Measurements from ENCODE around the gene GZF1.

- TF ChIP-seq, protein P1, sequence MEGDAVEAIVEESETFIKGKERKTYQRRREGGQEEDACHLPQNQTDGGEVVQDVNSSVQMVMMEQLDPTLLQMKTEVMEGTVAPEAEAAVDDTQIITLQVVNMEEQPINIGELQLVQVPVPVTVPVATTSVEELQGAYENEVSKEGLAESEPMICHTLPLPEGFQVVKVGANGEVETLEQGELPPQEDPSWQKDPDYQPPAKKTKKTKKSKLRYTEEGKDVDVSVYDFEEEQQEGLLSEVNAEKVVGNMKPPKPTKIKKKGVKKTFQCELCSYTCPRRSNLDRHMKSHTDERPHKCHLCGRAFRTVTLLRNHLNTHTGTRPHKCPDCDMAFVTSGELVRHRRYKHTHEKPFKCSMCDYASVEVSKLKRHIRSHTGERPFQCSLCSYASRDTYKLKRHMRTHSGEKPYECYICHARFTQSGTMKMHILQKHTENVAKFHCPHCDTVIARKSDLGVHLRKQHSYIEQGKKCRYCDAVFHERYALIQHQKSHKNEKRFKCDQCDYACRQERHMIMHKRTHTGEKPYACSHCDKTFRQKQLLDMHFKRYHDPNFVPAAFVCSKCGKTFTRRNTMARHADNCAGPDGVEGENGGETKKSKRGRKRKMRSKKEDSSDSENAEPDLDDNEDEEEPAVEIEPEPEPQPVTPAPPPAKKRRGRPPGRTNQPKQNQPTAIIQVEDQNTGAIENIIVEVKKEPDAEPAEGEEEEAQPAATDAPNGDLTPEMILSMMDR (IDR thresholded peaks at IDR 0.05; ENCODE audit: low read depth, low read length) = no peak
- TF ChIP-seq POLR2A (IDR thresholded peaks at IDR 0.05; ENCODE audit: extremely low read depth, insufficient read length) = no peak
- TF ChIP-seq, protein P2, sequence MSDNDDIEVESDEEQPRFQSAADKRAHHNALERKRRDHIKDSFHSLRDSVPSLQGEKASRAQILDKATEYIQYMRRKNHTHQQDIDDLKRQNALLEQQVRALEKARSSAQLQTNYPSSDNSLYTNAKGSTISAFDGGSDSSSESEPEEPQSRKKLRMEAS (IDR thresholded peaks at IDR 0.05; ENCODE audit: low read depth, low read length) = no peak
These were observed 13.8 kb downstream of the GZF1 start for GRCh38 chr20:23375827-23376226.
